Measurements from ENCODE around the gene MAIP1.
A peak's percentile ranks its signal among the peaks of the same experiment; 100 is the strongest.

The MAIP1 gene

DNA sequence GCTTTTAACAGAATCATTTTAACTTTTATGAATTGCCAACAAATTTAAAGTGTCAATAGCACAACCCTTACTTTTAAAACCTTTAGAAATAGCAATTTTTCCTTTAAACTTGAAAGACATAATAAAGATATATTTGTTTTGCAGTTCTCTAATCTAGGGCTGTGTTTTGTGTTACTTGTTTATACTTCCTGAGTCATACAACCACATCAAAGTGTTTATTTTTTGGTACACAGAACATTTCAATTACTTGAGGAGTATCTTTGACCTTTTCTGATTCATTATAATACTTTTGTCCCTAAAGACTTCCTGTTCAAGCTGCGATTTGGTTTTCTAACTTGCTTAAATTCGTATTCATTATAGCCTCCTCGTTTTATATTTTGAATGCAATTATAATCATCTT lies 21.9 kb upstream of the MAIP1 start:
- Histone ChIP-seq H3K4me3 (ENCODE audit: low read length) (no peak overlapping the region), H3K27ac (ENCODE audit: low read length) (no peak overlapping the region), H3K4me1 (ENCODE audit: low read length) (no peaks in the 10 kb centered on the region), H2AFZ (ENCODE audit: low read length) (no peak overlapping the region), H3F3A (ENCODE audit: insufficient read depth, low read length) (no peaks in the 10 kb centered on the region; the same call in 1 of the 2 replicates), H3K36me3 (replicated peaks; ENCODE audit: insufficient read depth, low read length) (peaks cover 6% of the 10 kb centered on the region; the same call in 1 of the 2 replicates), H3K9ac (ENCODE audit: low read length) (no peak overlapping the region), H3K4me2 (ENCODE audit: low read depth, low read length) (no peak overlapping the region), H3K9me2 (replicated peaks; ENCODE audit: insufficient read depth, low read length) (no peaks in the 10 kb centered on the region), H3K27me3 (replicated peaks; ENCODE audit: insufficient read depth, low read length) (no peaks in the 10 kb centered on the region), H4K20me1 (ENCODE audit: insufficient read depth, low read length) (no peaks in the 10 kb centered on the region; the same call in 1 of the 2 replicates), H3K79me2 (ENCODE audit: low read length) (0 out of 2 replicates have a peak, but pooled peaks cover 4% of the 10 kb centered on the region), H3K9me3 (replicated peaks; ENCODE audit: insufficient read depth, low read length) (no peaks in the 10 kb centered on the region)
- TF ChIP-seq EZH2 (optimal IDR thresholded peaks at IDR 0.05; ENCODE audit: low read depth, low read length) = no peak
- TF ChIP-seq, protein P1, sequence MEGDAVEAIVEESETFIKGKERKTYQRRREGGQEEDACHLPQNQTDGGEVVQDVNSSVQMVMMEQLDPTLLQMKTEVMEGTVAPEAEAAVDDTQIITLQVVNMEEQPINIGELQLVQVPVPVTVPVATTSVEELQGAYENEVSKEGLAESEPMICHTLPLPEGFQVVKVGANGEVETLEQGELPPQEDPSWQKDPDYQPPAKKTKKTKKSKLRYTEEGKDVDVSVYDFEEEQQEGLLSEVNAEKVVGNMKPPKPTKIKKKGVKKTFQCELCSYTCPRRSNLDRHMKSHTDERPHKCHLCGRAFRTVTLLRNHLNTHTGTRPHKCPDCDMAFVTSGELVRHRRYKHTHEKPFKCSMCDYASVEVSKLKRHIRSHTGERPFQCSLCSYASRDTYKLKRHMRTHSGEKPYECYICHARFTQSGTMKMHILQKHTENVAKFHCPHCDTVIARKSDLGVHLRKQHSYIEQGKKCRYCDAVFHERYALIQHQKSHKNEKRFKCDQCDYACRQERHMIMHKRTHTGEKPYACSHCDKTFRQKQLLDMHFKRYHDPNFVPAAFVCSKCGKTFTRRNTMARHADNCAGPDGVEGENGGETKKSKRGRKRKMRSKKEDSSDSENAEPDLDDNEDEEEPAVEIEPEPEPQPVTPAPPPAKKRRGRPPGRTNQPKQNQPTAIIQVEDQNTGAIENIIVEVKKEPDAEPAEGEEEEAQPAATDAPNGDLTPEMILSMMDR (IDR thresholded peaks at IDR 0.05; ENCODE audit: low read length) = no peak
- no peak for TF ChIP-seq EZH2phosphoT487 (IDR thresholded peaks at IDR 0.05; ENCODE audit: low read length)
- DNase-seq = no peak

DNA sequence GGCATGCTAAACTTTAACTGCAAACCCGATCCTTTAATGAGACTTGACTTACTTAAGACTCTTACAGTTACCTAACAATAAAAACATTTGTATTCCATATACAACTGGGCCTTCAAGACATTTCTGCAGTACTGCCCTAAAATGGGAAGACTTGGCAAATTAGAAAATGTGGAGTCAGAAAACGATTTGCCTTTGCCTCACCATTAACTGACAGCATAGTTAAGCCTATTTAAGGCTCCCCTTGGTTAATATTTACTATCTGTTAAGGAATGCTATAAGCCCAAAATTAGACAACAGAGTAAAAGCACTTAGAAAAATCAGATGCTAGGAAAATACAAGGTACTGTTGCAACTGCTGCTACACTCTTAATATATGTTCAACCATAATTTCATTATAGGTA lies 18.8 kb upstream of the MAIP1 start:
- Histone ChIP-seq H3K4me3 (ENCODE audit: low read length) (no peak overlapping the region), H3K9me2 (replicated peaks; ENCODE audit: insufficient read depth, low read length) (no peaks in the 10 kb centered on the region), H3F3A (ENCODE audit: insufficient read depth, low read length) (no peaks in the 10 kb centered on the region; the same call in 1 of the 2 replicates), H3K4me2 (ENCODE audit: low read depth, low read length) (no peak overlapping the region), H3K4me1 (ENCODE audit: low read length) (no peaks in the 10 kb centered on the region), H3K36me3 (replicated peaks; ENCODE audit: insufficient read depth, low read length) (peaks cover 7% of the 10 kb centered on the region; the same call in 1 of the 2 replicates), H3K9ac (ENCODE audit: low read length) (no peak overlapping the region), H2AFZ (ENCODE audit: low read length) (no peak overlapping the region), H4K20me1 (ENCODE audit: insufficient read depth, low read length) (no peaks in the 10 kb centered on the region), H3K27ac (ENCODE audit: low read length) (no peak overlapping the region), H3K9me3 (replicated peaks; ENCODE audit: insufficient read depth, low read length) (no peaks in the 10 kb centered on the region), H3K79me2 (ENCODE audit: low read length) (0 out of 2 replicates have a peak, but pooled peaks cover 6% of the 10 kb centered on the region), H3K27me3 (replicated peaks; ENCODE audit: insufficient read depth, low read length) (no peaks in the 10 kb centered on the region)
- TF ChIP-seq EZH2 (optimal IDR thresholded peaks at IDR 0.05; ENCODE audit: low read depth, low read length) (no peak), EZH2phosphoT487 (IDR thresholded peaks at IDR 0.05; ENCODE audit: low read length) (no peak)
- TF ChIP-seq, protein P1 (IDR thresholded peaks at IDR 0.05; ENCODE audit: low read length) = no peak
- DNase-seq = no peak

DNA sequence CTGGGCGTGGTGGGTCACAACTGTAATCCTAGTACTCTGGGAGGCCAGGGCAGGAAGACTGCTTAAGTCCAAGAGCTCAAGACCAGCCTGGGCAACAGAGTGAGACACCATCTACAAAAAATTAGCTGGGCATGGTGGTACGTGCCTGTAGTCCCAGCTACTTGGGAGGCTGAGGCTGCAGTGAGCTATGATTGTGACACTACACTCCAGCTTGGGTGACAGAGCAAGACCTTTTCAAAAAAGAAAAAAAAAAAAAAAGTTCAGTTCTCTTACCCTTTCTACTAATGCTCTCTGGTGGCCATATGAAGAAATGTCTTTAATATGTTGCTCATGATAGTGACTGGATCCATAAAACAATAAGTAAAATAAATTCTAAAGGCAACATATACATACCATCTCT lies 15.0 kb upstream of the MAIP1 start:
- Histone ChIP-seq H4K20me1 (ENCODE audit: insufficient read depth, low read length) (no peaks in the 10 kb centered on the region), H3K27ac (ENCODE audit: low read length) (no peak overlapping the region), H2AFZ (ENCODE audit: low read length) (no peak overlapping the region), H3K9me2 (replicated peaks; ENCODE audit: insufficient read depth, low read length) (no peaks in the 10 kb centered on the region), H3K4me1 (ENCODE audit: low read length) (no peaks in the 10 kb centered on the region), H3K9me3 (replicated peaks; ENCODE audit: insufficient read depth, low read length) (no peaks in the 10 kb centered on the region), H3K4me3 (ENCODE audit: low read length) (no peak overlapping the region), H3K9ac (ENCODE audit: low read length) (no peak overlapping the region), H3K36me3 (replicated peaks; ENCODE audit: insufficient read depth, low read length) (peaks cover 7% of the 10 kb centered on the region; the same call in 1 of the 2 replicates), H3K79me2 (ENCODE audit: low read length) (0 out of 2 replicates have a peak, but pooled peaks cover 5% of the 10 kb centered on the region), H3K4me2 (ENCODE audit: low read depth, low read length) (no peak overlapping the region), H3F3A (ENCODE audit: insufficient read depth, low read length) (no peaks in the 10 kb centered on the region), H3K27me3 (replicated peaks; ENCODE audit: insufficient read depth, low read length) (no peaks in the 10 kb centered on the region)
- TF ChIP-seq, protein P1 (IDR thresholded peaks at IDR 0.05; ENCODE audit: low read length) = peak; percentile 29
- no peak for TF ChIP-seq EZH2phosphoT487 (IDR thresholded peaks at IDR 0.05; ENCODE audit: low read length)
- DNase-seq = peak; percentile 36

All from MM.1S (cell line).